Astrocyte of the hippocampus (primary cell): ENCODE data around the gene EEPD1.

ENCODE experiments used
- DNase-seq: peaks from one replicate; pipeline ENCODE4 v3.0.0; 2011; ENCODE audit warnings: low read depth, low spot score

Gene EEPD1

GRCh38 chr7:36190447-36191291, 37.6 kb downstream of the EEPD1 start:
- no peak for DNase-seq

DNA sequence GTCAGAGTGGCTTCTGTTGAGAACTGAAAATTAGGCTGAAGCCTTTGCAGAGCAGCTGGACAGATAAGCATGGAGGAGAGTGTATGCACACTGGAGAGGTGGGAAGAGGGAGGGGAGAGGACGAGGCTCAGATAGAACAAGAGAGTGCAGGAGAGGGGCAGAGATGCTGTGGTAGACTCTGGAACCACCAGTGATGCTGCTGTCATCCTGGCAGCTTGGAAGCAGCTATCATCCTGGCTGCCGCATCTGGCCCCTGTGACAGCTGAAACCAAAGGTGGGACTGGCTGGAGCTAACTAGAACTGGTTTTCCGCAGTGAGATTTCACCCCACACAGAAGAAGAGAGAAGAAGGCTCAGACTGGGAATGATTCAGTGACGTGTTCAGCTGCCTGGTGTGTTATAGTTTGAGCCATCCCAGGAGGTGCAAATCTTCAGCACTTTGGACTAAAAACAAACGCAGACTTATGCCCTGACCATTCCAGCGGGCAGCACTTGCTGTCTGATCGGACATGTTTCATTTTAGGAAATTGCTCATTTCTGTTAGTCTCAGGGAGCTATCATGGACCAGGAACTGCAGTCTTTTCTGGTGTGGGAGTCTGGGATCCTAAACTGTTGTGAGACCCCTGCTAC, 38.4 kb downstream of the EEPD1 start:
- no peak for DNase-seq

DNA sequence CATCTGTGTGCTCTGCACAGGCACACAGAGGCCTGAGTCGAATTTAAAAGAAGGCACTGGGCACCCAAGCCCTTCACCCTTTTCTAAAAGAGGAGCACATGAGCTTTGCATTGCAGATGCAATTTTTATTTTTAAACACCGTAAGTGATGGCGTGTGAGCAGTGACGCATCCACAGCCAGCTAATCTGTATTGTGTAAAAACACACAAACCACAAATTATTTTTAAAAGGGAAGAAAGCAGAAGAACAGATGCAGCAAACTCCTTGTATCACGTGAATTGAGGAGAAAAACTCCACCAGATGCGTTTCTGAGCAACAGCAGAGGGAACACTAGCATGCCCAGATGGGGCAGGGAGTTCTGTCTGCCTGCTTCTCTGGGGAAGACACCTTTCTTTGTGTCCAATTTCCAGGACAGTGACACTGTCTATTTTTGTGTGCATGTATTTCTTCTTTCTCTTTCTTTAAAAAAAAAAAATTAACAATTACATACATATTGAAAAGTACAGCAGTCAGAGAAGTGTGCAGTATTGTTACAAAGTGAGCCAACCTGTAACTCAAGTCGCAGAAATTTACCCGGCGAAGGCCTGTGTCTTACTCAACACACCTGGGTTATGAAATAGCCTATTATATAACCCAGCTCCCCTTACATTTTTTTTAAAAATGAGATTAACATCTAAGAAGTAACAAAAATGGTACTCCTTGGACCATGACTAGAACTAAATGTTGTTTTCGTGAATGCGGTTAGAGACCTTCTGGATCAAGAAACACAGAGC, 39.2 kb downstream of the EEPD1 start:
- DNase-seq = peak; percentile 59

- no peak for DNase-seq
Measured at GRCh38 chr7:36192877-36193276, 39.8 kb downstream of the EEPD1 start.

DNA sequence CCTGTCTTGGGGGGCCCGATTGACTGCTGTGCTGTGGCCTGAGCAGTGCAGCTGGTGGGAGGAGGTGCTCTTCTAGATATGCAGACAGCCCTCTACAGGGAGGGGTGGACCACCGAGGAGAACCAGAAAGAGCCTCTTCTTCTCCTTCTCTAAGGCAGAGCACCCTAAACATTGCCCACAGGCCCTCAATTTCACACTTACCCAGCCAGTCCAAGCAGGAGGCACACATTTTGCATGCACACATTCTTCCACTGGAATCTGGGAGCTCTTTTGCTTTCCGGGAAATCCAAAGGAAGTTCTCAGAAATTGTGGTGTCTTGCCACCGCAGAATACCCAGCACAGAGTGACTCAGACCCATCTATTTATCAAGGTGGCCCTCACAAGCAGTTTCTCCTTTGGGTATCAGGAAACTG, 45.8 kb downstream of the EEPD1 start:
- peak; percentile 53 for DNase-seq

- DNase-seq = no peak
Measured at GRCh38 chr7:36199329-36199728, 46.3 kb downstream of the EEPD1 start.

GRCh38 chr7:36201122-36201723, 48.2 kb downstream of the EEPD1 start:
- DNase-seq = no peak

DNA sequence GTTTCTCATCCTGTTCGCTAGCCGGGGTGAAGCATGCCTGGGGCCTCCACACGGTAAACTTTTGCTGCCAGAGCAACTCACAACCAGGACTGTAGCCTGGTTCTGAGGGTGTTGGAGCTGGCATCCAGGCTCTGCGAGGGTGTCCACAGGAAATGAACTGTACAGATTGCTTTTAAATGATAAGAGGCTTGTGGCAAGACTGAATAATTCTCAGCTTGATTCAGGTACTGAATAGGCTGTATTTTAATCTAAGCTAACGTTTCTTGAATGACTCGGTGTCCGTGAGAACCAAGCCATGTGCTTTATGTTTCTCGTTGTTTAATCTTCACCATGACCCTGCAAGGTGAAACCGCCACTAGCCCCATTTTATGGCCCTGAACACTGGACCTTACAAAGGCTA, 49.3 kb downstream of the EEPD1 start:
- DNase-seq = peak; percentile 28

GRCh38 chr7:36203071-36203790, 50.2 kb downstream of the EEPD1 start:
- no peak for DNase-seq

DNA sequence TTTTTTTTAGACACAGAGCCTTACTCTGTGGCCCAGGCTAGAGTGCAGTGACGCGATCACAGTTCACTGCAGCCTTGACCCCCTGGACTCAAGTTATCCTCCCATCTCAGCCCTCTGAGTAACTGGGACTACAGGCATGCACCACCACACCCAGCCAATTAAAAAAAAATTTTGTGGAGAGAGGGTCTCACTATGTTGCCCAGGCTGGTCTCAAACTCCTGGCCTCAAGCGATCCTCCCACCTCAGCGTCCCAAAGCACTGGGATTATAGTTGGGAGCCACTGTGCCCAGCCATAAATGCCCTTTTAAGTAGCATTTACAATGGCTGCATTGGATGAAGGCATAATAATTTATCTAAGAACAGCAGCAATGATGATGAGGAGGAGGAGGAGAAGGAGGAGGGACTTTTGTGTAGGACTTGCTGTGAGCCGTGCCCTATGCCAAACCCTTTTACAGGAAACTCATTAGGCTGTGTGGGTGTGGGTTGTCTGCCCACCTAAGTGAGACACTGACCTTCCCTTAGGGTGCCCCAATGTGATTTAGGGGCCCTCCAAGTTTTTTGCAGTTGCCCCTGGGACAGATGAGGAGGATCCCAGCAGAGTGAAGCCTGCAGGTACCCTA, 51.1 kb downstream of the EEPD1 start:
- no peak for DNase-seq

DNA sequence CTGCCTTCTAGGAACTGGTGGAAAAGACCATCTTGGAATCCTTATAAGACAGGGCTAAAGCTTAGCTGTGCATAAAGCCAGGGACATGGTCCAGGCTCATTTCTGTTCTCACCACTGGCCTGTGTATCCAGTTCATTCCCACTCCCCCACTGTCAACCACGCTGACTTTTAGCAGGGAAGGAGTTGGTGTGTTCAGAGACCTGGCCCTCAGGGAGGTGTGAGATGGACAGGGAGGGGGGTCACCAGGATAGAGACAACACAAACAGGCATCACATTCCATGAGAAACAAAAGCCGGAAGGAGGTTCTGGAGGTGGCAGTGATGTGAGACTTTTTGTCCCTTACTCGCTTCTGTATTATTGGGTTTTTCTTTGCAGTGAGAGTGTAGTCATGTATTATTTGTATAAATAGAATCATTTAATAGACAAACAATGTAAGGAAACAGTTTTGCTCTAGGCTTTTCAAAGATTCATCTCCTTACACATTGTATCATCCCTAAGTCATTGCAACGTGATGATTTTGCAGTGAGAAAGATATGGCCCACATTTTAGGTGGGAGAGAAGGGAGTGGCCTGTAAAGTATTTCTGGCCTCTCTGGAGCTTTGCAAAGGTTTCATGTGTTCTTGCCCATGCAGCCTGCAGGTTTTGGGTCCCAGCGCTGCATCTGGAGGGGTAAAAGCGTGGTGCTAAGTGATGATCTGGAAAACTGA, 52.0 kb downstream of the EEPD1 start:
- no peak for DNase-seq

DNA sequence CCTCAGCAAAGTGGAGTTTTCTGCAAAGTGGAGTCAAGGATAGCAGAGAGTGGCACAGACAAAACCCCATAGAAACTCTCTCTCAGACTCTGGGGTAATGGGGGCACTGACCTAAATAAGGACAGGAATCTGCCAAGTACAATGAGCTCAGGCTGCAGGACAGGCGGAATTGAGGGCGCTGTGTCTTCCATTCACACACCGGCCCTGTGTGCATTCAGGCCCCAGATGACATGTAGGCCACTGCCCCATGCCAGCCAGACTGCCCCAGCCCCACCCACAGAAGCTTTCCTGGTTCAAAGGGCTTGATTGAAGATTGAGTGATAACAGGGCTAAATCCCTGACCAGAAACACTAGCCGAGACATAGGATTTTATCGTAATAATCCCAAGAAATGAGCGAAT, 52.7 kb downstream of the EEPD1 start:
- no peak for DNase-seq

GRCh38 chr7:36207451-36208291, 54.6 kb downstream of the EEPD1 start:
- peak; percentile 52 for DNase-seq

DNA sequence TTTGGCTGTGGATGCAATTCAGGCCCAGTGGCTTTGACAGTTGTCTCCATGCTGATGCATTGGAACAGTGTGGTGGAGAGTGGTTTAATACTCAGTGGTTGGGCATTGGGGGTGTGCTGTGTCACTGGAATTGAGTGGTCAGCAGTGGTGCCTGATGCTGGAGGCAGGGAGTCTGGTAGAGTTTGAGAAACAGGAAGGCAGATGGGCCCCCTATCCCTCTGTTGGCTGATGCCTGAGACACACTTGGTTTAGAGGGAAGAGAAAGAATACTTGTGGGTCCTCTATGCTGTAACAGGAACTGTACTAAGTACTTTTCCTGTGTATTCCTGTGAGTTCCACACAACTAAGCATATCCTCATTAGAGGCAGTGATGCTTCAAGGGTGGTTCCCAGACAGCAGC, 55.4 kb downstream of the EEPD1 start:
- DNase-seq = peak; percentile 30

- DNase-seq = no peak
Measured at GRCh38 chr7:36208997-36209813, 56.2 kb downstream of the EEPD1 start.

DNA sequence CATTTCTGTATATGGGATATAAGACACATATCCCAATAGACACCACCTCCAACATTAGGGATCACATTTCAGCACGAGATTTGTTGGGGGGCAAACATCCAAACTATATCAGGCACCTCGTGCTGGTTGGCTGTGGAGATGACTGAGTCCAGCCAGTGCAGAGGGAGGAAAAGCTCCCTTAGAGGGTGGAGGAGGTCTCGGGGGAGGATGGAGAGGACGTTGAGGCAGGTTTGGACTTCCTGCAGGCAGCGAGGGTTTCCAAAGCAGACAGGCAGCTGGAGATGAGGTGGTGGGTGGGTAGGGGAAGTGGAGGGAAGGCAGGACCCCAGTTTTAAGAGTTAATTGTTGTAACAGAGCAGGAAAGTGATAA, 56.7 kb downstream of the EEPD1 start:
- DNase-seq = no peak

GRCh38 chr7:36210291-36210922, 57.4 kb downstream of the EEPD1 start:
- no peak for DNase-seq
